ENCODE results near the gene MGLL.

The MGLL gene

DNA sequence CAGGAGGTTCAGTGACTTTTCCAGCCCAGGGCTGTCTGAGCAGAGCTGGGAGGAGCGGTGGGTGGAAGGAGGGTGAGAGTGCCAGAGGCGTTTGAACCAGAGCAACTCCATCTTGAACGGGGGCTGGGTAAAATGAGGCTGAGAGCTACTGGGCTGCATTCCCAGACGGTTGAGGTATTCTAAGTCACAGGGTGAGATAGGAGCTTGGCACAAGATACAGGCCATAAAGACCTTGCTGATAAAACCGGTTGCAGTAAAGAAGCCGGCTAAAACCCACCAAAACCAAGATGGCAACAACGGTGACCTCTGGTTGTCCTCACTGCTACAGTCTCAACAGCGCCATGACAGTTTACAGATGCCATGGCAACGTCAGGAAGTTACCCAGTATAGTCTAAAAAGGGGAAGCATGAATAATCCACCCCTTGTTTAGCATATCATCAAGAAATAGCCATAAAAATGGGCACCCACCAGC, 89.4 kb downstream of the MGLL start:
- no peak overlapping the region for H3K27ac ChIP-seq
- TF ChIP-seq ZFX (IDR thresholded peaks at IDR 0.05), result no peak
- TF ChIP-seq, protein P1, sequence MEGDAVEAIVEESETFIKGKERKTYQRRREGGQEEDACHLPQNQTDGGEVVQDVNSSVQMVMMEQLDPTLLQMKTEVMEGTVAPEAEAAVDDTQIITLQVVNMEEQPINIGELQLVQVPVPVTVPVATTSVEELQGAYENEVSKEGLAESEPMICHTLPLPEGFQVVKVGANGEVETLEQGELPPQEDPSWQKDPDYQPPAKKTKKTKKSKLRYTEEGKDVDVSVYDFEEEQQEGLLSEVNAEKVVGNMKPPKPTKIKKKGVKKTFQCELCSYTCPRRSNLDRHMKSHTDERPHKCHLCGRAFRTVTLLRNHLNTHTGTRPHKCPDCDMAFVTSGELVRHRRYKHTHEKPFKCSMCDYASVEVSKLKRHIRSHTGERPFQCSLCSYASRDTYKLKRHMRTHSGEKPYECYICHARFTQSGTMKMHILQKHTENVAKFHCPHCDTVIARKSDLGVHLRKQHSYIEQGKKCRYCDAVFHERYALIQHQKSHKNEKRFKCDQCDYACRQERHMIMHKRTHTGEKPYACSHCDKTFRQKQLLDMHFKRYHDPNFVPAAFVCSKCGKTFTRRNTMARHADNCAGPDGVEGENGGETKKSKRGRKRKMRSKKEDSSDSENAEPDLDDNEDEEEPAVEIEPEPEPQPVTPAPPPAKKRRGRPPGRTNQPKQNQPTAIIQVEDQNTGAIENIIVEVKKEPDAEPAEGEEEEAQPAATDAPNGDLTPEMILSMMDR (conservative IDR thresholded peaks at IDR 0.05), result no peak

DNA sequence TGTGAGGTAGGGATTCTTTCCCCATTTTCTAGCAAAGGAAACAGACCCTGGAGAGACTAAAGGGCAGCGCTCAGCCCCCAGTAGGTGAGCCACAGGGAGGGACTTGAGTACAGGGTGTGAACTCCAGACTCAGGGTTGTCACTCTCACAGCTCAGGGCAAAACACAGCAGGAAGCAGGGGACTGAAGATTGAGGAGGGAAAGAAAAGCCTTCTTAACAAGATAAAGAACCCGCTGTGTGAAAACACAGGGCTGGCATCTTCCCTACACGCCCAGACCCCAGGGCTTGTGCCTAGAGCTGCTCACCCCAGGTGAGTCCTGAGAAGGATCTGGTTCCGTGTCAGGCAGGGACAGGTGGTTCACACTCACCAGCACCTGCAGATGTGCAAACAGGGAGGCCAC, 90.0 kb downstream of the MGLL start:
- H3K27ac ChIP-seq, result no peak overlapping the region
- TF ChIP-seq ZFX (IDR thresholded peaks at IDR 0.05), result no peak
- TF ChIP-seq, protein P1 (conservative IDR thresholded peaks at IDR 0.05), result no peak

DNA sequence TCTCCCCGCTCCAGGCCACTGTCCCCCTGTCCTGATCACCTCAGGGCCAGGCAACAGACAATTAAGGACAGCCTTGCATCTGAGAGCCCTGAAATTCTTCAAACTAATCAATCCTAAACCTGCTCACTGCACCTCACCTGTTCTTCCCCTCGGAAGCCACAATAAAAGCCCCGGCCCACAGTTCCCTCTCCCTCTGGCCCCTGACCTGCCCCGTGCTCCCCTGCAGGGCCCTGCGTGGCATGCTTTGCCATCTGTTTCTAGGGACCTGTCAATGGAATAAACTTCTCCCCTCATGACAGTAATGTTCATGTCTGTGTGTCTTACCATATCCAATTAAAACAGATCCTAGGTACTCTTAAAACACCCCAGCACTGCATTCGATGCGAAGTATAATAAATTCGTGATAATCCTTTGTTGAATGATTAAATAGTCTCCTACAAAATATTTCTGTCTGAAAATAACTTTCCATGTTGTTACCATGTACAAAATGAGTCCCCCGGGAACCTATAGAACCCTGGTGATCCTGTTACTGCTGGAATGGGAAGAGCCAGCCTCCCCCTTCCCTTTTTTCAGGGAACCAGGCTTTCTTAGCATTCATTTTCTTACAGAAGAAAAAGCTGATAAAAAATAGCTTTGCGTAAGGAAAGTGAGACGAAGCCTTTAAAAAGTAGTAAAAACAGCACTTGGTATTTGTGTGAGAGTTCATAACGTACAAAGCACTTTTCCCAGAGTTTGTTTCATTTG, 90.6 kb downstream of the MGLL start:
- TF ChIP-seq ZFX (IDR thresholded peaks at IDR 0.05), result no peak
- TF ChIP-seq, protein P1 (conservative IDR thresholded peaks at IDR 0.05), result no peak

DNA sequence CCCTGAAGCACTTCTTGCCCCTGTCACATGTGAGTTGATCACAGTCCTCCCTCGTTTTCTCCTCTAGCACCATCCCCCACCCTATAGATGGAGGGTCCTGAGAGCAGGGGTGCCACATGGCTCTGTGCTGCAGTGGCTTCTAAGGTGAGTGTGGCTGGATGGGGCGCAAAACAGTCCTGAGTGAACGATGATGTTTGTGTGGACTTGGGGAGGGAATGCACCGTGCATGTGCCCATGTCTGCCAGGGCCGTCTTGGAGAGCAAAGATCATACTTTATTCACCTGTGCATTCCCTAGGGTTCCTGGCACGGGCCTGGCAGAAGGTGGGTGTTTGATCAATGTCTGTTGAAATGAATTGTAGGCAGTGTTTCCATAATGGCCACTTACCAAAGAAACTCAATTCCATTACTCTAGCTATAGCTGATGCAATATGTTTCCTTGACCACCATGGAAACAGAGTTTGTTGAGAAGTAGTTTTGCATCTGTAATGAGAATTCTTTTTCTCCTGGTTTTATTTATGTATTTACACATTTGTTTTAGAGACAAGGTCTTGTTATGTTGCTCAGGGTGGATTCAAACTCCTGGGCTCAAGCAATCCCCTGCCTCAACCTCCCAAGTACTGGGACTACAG, 91.5 kb downstream of the MGLL start:
- TF ChIP-seq, protein P1 (conservative IDR thresholded peaks at IDR 0.05), result no peak
- no peak for TF ChIP-seq ZFX (IDR thresholded peaks at IDR 0.05)
- H3K27ac ChIP-seq, result no peak overlapping the region

More for the DNA sequence above, 90.6 kb downstream of the MGLL start:
- H3K27ac ChIP-seq, result no peak overlapping the region

DNA sequence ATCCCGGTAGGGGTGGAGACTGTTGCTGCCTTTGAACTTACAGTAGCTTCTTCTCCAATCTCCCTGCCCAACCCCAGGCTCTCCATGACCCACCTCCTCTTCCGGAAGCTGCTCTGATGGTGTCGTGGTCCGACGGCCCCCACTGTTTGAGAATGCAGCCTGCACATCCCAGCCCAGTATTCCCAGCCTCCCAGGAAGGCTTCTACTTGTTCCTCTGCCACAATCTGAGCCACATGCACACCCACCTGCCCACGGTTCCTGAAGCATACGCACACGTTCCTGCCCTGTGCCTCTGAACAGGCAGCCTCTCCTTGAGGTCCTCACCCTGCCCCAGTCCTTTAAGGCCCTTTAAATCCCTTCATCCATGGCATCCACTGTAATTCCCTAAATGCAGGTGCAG, 92.1 kb downstream of the MGLL start:
- TF ChIP-seq, protein P1 (conservative IDR thresholded peaks at IDR 0.05), result no peak
- no peak for TF ChIP-seq ZFX (IDR thresholded peaks at IDR 0.05)
- no peak overlapping the region for H3K27ac ChIP-seq

DNA sequence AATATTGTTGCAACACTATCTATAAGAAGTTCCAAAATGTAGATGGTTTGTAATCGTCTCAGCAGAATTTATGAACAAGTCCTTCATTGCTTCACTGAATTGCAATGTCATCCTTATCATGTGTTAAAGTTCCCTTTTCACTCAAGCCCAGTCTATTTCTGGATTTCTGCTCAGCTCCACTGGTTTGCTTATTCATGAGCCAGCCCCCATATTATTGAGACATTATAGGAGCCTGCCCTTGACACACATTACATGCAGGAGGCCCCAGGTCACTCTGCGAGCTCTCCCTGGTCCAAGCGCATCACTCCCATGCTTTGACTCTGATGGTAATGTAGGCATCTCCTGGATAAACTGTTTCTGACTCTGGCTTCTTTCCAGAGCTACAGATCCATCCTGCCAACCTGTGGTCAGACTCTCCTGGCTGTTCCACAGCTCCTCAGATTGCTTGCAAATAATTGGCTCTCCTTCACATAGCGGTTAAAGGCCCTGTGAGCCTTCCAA, 92.7 kb downstream of the MGLL start:
- TF ChIP-seq, protein P1 (conservative IDR thresholded peaks at IDR 0.05), result no peak
- no peak for TF ChIP-seq ZFX (IDR thresholded peaks at IDR 0.05)
- no peak overlapping the region for H3K27ac ChIP-seq

DNA sequence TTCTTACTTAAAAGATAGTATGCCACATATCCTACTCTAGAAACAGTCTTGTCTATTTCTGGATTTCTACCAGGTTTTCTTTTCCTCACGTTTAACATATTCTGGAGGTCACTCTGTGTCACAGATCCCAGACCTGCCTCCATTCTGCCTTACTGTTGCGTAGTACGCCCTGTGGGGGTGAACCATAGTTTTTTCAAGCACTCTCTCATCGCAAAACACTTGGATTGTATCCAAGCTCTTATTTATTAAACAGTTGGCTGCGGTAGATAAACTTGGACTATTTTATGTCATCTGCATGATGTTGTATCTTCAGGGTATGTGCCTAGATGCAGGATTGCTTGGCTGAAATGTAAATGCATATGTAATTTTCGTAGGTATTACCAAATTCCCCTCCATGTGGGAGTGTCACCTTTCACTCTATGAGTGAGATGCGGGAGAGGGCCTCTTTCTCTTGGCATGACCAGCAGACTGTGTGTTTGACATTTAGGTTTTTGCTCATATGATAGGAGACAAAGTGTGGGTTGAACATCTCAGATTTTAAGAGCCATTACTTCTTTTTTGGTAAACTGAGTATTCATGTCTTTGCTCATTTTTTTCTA, 93.8 kb downstream of the MGLL start:
- no peak overlapping the region for H3K27ac ChIP-seq
- TF ChIP-seq, protein P1 (conservative IDR thresholded peaks at IDR 0.05), result no peak
- no peak for TF ChIP-seq ZFX (IDR thresholded peaks at IDR 0.05)

Measured in C4-2B (cell line).